Hepatocyte (in vitro differentiated cells): Measurements from ENCODE around the gene ZNF91. TPM values are rescaled to one million over a fixed set of nuclear protein-coding genes. Genes with fewer than 3 reads are reported as not detected.

ENCODE experiments used
- DNase-seq: peaks from one replicate; pipeline ENCODE4 v3.0.0-alpha.2; 2016; ENCODE audit warnings: low spot score
- H2AFZ ChIP-seq: fragments of 200-600 bp; sonication (generic); 2 replicates; pipeline ENCODE4 v1.6.0; 2016; ENCODE audit warnings: antibody characterized with exemption, mild to moderate bottlenecking
- H3K27ac ChIP-seq: fragments of 200-600 bp; sonication (generic); 2 replicates; pipeline ENCODE4 v1.5.1; 2016; ENCODE audit warnings: mild to moderate bottlenecking
- H3K27me3 ChIP-seq: fragments of 200-600 bp; sonication (generic); 2 replicates; pipeline ENCODE4 v1.6.1; 2016
- H3K36me3 ChIP-seq: fragments of 200-600 bp; sonication (generic); replicated peaks from 2 replicates; pipeline ENCODE4 v1.5.1; 2016; ENCODE audit warnings: low read depth; ENCODE audit not compliant: insufficient read depth
- H3K4me1 ChIP-seq: fragments of 200-600 bp; sonication (generic); 2 replicates; pipeline ENCODE4 v1.5.1; 2016; ENCODE audit warnings: mild to moderate bottlenecking, moderate library complexity; ENCODE audit not compliant: insufficient read depth
- H3K4me2 ChIP-seq: fragments of 200-600 bp; sonication (generic); 2 replicates; pipeline ENCODE4 v1.6.0; 2016
- H3K4me3 ChIP-seq: fragments of 200-600 bp; sonication (generic); 2 replicates; pipeline ENCODE4 v1.5.1; 2016; ENCODE audit warnings: mild to moderate bottlenecking
- H3K79me2 ChIP-seq: fragments of 200-600 bp; sonication (generic); 2 replicates; pipeline ENCODE4 v1.6.0; 2017; ENCODE audit warnings: mild to moderate bottlenecking
- H3K9me2 ChIP-seq: fragments of 200-600 bp; sonication (generic); replicated peaks from 2 replicates; pipeline ENCODE4 v1.6.0; 2017; ENCODE audit warnings: mild to moderate bottlenecking; ENCODE audit not compliant: insufficient read depth
- H3K9me3 ChIP-seq: fragments of 200-600 bp; sonication (generic); 2 replicates; pipeline ENCODE4 v1.5.1; 2016; ENCODE audit warnings: low read depth, mild to moderate bottlenecking
- H4K20me1 ChIP-seq: fragments of 200-600 bp; sonication (generic); 2 replicates; pipeline ENCODE4 v1.6.0; 2016; ENCODE audit warnings: mild to moderate bottlenecking; ENCODE audit not compliant: insufficient read depth, poor library complexity, severe bottlenecking
- EZH2 ChIP-seq: fragments of 200-600 bp; sonication (generic); IDR thresholded peaks from 2 replicates; pipeline ENCODE4 v1.6.1; 2016; ENCODE audit warnings: antibody characterized with exemption, mild to moderate bottlenecking, borderline replicate concordance
- EZH2phosphoT487 ChIP-seq: fragments of 200-600 bp; sonication (generic); IDR thresholded peaks from one replicate; pipeline ENCODE4 v1.6.1; 2018; ENCODE audit warnings: antibody characterized with exemption, mild to moderate bottlenecking, low read depth, moderate library complexity; ENCODE audit not compliant: unreplicated experiment, severe bottlenecking
- WGBS: methylation state at CpG from one replicate; pipeline ENCODE4 v1.1.6; 2016; ENCODE audit warnings: low lambda C conversion rate; ENCODE audit errors: missing lambda C conversion rate; 5-methylcytosine and 5-hydroxymethylcytosine counted together
- polyA plus RNA-seq: library from polyadenylated mRNA; unstranded; fragments of >200 nt; fragmentation: Nextera tagmentation; extraction: Ambion mirVana; gene quantifications from 2 replicates; pipeline ENCODE4 v1.2.1, GENCODE V29; 2016
- total RNA-seq: library from RNA; depleted of rRNA; stranded (reverse); fragments of >200 nt; gene quantifications from 2 replicates; pipeline ENCODE4 v1.2.3, GENCODE V29; 2014
- TF ChIP-seq, protein P1 (sequence below): fragments of 200-600 bp; sonication (generic); IDR thresholded peaks from 2 replicates; pipeline ENCODE4 v1.5.1; 2016; ENCODE audit warnings: antibody characterized with exemption, mild to moderate bottlenecking; ENCODE audit not compliant: poor library complexity

The ZNF91 gene
- total RNA-seq (68.3 and 84.0 TPM in 2 replicates), polyA plus RNA-seq (19.0 and 25.2 TPM in 2 replicates)

DNA sequence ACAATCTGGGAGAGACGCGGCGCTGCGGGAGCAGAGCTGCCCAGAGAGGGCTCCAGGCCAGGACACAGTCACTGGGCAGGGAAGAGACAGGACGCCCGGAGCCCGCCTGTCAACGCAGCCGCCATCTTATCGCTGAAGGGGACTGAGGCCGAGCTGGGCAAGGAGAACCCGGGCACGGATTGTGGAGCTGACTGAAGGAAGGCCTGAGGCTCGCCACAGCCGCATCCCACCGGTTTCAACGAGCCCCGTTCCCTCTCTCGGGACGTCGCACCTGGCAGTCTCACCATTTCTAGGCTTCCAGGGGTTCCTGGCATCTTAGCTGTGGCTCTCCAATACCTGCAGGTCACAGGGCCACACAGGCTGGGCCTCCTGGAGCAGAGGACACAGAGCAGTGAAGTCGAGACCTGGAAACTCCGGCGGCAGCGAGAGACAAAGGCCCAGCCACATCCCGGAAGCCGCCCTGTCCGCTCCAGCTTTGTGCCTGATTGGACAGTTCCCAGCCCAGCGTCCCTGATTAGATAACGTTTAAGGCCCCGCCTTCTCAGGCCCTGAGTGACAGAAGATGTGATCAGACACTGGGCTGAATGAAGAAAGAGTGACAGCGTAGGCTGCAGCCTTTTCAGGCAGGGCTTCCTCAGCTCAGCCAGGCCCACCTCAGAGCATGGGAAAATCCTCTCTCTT is at the start of gene ZNF91:
ZNF91 (minus strand) TSS at position 431 of the 681 bp plus-strand sequence; CDS start at position 314, 117 bp downstream.
- H3K4me1 ChIP-seq, result peaks cover 24% of the 10 kb centered on the region
- H3K79me2 ChIP-seq, result peaks cover 55% of the 10 kb centered on the region
- WGBS, result 1% methylated on average over 31 of the region's 32 CpGs
- H4K20me1 ChIP-seq, result no peaks in the 10 kb centered on the region
- H2AFZ ChIP-seq, result peak within 1 kb of the TSS; percentile 36
- TF ChIP-seq EZH2, result no peak
- TF ChIP-seq, protein P1, sequence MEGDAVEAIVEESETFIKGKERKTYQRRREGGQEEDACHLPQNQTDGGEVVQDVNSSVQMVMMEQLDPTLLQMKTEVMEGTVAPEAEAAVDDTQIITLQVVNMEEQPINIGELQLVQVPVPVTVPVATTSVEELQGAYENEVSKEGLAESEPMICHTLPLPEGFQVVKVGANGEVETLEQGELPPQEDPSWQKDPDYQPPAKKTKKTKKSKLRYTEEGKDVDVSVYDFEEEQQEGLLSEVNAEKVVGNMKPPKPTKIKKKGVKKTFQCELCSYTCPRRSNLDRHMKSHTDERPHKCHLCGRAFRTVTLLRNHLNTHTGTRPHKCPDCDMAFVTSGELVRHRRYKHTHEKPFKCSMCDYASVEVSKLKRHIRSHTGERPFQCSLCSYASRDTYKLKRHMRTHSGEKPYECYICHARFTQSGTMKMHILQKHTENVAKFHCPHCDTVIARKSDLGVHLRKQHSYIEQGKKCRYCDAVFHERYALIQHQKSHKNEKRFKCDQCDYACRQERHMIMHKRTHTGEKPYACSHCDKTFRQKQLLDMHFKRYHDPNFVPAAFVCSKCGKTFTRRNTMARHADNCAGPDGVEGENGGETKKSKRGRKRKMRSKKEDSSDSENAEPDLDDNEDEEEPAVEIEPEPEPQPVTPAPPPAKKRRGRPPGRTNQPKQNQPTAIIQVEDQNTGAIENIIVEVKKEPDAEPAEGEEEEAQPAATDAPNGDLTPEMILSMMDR, result no peak
- no peak for TF ChIP-seq EZH2phosphoT487
- H3K4me3 ChIP-seq, result peak within 1 kb of the TSS; percentile 54
- no peaks in the 10 kb centered on the region for H3K36me3 ChIP-seq
- H3K4me2 ChIP-seq, result peak within 1 kb of the TSS; percentile 81
- no peaks in the 10 kb centered on the region for H3K27me3 ChIP-seq
- H3K27ac ChIP-seq, result peak within 1 kb of the TSS; percentile 99
- peak; percentile 97 for DNase-seq
- no peaks in the 10 kb centered on the region for H3K9me3 ChIP-seq
- H3K9me2 ChIP-seq, result no peaks in the 10 kb centered on the region

DNA sequence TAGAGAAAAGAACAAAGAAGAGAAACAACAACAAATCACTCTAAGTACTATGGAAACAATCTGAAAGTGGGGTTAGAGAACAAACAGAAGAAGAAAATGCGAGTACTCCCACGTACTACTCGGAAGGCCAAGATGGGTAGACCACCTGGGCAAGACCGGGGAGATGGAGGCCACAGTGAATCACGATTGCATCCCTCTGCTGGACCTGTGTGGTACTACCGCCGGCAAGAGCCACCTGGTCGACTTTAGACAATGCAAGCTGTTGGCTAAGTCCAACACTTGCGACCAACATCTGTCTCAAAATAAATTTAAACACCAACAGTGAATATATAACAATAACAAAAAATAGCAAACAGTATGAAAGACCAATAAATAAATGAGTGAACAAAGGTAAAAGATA is 45.5 kb upstream of the ZNF91 start:
- Histone ChIP-seq H3K27ac (no peak overlapping the region), H3K9me3 (no peaks in the 10 kb centered on the region), H3K36me3 (no peaks in the 10 kb centered on the region), H3K27me3 (no peaks in the 10 kb centered on the region), H3K4me1 (no peaks in the 10 kb centered on the region), H2AFZ (no peak overlapping the region), H3K4me2 (no peak overlapping the region), H4K20me1 (no peaks in the 10 kb centered on the region), H3K4me3 (no peak overlapping the region), H3K9me2 (no peaks in the 10 kb centered on the region), H3K79me2 (no peaks in the 10 kb centered on the region)
- no peak for DNase-seq
- TF ChIP-seq, protein P1, result no peak
- 76% methylated on average over 9 of the region's 9 CpGs for WGBS

DNA sequence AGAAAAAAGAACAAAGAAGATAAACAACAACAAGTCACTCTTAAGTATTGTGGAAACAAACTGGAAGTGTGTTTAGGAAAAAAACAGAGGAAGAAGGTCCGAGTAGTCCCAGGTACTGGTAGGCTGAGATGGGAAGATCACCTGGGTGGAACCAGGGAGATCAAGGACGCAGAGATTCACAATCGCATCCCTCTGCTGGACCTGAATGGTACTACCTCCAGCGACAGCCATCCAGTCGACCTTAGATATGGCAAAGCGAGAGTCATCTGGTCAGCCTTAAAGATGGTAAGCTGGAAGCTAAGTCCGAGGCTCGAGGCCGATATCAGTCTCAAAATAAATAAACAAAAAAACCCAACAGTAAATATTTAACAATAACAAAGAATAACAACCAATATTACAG is 44.9 kb upstream of the ZNF91 start:
- Histone ChIP-seq H3K36me3 (no peaks in the 10 kb centered on the region), H2AFZ (no peak overlapping the region), H3K79me2 (no peaks in the 10 kb centered on the region), H3K9me3 (no peaks in the 10 kb centered on the region), H3K4me3 (no peak overlapping the region), H4K20me1 (no peaks in the 10 kb centered on the region), H3K4me2 (no peak overlapping the region), H3K27me3 (no peaks in the 10 kb centered on the region), H3K27ac (no peak overlapping the region), H3K9me2 (no peaks in the 10 kb centered on the region), H3K4me1 (no peaks in the 10 kb centered on the region)
- DNase-seq, result no peak
- WGBS, result 87% methylated on average over 9 of the region's 9 CpGs
- no peak for TF ChIP-seq EZH2phosphoT487

DNA sequence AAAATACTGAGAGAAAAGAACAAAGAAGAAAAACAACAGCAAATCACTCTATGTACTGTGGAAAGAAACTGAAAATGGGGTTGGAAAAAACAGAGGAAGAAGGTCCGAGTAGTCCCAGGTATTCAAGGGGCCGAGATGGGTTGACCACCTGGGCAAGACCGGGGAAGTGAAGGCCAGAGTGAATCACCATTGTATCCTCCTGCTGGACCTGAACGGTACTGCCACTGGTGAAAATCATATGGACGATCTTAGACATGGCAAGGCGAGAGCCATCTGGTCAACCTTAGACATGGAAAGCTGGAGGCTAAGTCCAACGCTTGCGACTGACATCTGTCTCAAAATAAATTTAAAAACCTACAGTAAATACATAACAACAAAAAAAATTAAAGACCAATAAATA is 44.4 kb upstream of the ZNF91 start:
- Histone ChIP-seq H3K36me3 (no peaks in the 10 kb centered on the region), H3K79me2 (no peaks in the 10 kb centered on the region), H3K27me3 (no peaks in the 10 kb centered on the region), H2AFZ (no peak overlapping the region), H3K9me2 (no peaks in the 10 kb centered on the region), H3K9me3 (no peaks in the 10 kb centered on the region), H3K4me2 (no peak overlapping the region), H3K4me3 (no peak overlapping the region), H3K27ac (no peak overlapping the region), H3K4me1 (no peaks in the 10 kb centered on the region), H4K20me1 (no peaks in the 10 kb centered on the region)
- no peak for DNase-seq
- 87% methylated on average over 8 of the region's 8 CpGs for WGBS
- TF ChIP-seq, protein P1, result no peak
- TF ChIP-seq EZH2phosphoT487, result no peak
- TF ChIP-seq EZH2, result no peak
